GM10847 (cell line): ENCODE results near the gene PTPRS.
A peak's percentile ranks its signal among the peaks of the same experiment; 100 is the strongest.

Source experiments
- POLR2A ChIP-seq: IDR thresholded peaks from 2 replicates; pipeline ENCODE4 v1.6.1; 2011; ENCODE audit not compliant: insufficient read length; ENCODE audit errors: extremely low read depth

PTPRS gene

DNA sequence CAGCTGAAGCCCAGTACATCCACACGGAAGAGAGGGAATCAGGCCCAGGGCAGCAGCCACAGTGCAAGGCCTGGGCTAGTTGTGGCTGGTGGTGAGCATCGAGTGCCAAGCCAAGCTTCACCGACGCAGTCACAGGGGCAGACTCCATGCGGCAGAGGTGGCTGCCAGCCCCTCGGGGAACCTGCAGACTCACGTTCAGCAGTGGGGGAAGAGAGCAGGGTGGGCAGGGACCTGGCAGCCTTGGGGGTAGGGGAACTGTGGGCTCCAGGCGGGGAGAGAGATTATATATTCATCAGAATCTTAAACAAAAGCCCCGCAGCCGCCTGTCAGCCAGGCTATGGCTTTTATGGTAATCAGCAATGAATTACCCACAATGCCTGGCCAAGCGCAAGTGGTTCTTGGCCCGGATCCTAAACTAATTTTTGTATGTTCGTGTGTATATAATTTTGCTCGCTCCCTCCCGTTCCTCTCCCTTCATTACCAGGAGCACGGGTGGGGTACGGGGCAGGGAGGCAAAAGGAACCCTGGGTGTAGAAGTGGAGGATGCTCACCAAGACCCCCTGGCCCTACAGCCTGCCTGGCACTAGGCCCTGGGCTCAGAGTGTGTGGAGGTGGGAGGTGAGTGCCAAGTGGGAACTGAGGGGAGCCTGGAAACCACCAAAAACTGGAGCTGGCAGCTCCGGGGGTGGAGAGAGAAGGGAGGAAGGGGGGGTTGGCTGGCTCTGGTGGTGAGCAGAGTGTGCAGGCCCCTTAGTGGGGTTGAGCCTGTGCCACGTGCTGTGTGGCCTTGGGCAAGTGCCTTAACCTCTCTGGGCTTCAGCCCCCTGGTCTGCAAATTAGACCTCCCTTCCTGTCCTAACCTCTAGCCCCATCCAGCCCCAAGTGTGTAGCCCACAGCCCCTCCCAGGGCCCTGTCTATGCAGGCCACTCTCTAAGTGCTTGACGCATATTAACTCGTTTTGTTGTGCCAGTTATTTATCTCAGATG lies 31.9 kb downstream of the PTPRS start:
- TF ChIP-seq POLR2A, result no peak

DNA sequence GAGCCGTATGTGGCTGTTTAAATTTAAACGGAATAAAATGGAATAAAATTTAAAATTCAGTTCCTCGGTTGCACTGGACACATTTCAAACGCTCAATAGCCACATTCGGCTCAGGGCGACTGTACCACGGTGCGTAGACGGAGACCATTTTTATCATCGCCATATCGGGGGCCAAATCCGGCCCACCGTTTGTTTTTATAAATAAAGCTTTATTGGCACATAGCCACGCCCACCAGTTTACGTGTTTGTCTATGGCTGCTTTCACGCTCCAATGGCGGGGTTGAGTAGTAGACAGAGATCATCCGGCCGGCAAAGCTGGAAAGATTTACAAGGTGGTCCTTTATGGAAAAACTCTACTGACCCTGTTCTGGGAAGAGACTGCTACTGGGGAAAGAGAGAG lies 33.0 kb downstream of the PTPRS start:
- no peak for TF ChIP-seq POLR2A

DNA sequence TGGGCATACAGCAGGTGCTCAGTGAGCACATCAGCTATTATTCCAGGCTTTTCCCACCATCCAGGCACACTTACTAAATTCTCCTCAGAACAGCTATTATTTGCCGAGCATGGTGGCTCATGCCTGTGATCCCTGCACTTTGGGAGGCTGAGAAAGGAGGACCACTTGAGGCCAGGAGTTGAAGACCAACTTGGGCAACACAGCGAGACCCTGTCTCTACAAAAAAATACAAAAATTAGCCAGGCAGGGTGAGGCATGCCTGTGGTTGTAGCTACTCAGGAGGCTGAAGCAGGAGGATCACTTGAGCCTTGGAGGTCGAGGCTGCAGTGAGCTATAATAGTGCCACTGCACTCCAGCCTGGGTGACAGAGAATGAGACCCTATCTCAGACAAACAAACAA lies 35.4 kb downstream of the PTPRS start:
- TF ChIP-seq POLR2A, result no peak

DNA sequence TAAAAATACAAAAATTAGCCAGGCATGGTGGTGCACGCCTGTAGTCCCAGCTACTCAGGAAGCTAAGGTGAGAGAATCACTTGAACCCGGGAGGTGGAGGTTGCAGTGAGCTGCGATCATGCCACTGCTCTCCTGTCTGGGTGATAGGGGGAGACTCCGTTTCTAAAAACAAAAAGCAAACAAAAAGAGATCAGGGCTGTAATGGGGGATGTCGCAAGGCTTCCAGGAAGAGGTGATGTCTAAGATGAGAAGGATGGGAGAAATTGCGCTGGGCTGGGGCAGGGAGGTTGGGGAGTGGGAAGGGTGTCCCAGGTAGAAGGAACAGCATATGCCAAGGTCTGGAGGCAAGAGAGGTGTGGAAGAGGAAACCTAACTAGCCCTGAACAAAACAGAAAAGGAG lies 36.1 kb downstream of the PTPRS start:
- no peak for TF ChIP-seq POLR2A

DNA sequence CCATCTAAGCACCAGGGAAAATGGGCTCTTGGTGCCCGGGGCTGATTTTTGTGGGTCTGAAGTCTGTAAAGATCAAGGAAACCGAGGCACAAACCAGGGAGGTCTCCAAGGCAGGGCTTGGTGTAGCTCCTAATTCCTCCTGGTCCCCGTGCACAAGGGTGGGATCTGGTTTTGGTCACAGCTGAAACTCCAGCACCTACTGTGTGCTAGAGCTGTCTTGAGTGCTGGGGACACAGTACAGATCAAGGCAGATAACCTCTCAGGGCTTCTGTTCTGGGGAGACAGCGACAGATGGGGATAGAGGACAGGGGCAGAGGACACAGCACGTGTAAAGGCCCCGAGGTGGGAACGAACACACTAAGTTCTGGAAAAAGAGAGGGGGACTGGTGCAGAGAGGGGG lies 37.4 kb downstream of the PTPRS start:
- no peak for TF ChIP-seq POLR2A

DNA sequence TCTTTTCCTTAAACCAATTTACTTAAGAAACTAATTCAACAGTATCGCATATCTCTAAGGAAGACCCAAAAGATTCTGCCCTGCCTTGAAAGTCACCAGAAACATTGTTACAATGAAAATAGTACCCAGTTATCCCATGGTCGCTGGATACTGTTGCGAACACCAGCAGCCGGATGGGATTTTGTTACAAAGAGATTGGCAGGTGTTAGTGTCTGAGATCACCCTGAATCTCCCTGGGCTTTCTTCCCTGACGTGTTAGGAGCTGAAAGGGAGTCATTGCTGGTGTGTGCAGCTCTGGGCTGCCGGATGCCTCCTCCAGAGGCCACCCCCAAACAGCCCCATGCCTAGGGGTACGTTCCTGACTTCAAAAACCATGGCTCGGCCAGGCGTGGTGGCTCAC lies 38.2 kb downstream of the PTPRS start:
- no peak for TF ChIP-seq POLR2A

DNA sequence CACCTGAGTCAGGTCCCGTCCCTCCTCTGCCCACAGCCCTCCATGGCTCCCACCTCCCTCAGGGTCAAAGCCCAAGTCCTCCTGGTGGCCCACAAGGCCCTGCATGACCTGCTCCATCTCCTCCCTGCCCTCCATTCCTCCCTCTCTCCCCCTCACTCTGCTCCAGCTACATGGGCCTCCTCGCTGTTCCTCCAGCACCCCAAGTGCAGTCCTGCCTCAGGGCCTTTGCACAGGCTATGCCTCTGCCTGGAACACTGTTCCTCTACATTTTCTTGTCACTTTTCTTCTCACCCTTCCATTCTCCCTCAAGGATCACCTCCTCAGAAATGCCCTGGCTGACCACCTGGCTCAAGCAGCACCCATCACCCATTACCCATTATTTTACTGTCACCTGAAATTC lies 41.5 kb downstream of the PTPRS start:
- no peak for TF ChIP-seq POLR2A

DNA sequence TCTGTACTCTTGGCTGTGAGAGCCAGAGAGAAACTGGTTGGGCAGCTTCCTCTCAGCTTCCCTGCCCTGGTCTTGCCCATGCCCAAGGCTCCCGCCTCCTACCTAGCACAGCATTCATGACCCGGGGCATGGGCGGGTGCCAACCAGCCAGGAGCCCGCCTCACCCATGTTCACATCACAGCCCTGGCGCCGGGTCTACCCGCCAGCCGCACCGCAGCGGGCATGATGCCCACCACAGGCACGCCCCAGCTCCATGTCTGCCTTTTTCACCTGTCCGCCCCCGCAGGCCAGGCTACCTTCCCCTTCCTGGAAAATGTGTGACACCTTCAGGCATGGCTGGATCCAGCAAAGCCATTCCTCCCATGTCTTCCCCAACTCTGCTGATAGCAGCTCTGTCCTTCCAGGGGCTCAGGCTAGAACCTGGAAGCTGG lies 42.1 kb downstream of the PTPRS start:
- no peak for TF ChIP-seq POLR2A

DNA sequence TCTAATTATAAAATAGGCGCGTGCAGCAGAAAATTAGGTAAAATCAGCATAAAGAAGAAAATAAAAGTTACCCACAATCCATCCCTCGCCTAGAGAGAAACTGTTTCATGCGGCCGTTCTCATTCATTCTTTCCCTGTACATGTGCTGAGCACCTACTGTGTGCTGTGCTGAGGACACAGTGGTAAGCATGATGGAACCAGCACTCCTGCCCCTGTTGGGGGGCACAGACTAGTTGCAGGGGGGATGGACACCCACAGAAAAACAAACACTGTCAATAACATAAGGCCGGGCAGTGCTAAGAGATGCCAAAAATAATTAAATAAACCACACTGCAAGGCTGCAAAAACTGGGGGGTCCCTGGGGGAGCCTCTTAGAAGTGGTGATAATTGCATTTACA lies 43.3 kb downstream of the PTPRS start:
- TF ChIP-seq POLR2A, result no peak

DNA sequence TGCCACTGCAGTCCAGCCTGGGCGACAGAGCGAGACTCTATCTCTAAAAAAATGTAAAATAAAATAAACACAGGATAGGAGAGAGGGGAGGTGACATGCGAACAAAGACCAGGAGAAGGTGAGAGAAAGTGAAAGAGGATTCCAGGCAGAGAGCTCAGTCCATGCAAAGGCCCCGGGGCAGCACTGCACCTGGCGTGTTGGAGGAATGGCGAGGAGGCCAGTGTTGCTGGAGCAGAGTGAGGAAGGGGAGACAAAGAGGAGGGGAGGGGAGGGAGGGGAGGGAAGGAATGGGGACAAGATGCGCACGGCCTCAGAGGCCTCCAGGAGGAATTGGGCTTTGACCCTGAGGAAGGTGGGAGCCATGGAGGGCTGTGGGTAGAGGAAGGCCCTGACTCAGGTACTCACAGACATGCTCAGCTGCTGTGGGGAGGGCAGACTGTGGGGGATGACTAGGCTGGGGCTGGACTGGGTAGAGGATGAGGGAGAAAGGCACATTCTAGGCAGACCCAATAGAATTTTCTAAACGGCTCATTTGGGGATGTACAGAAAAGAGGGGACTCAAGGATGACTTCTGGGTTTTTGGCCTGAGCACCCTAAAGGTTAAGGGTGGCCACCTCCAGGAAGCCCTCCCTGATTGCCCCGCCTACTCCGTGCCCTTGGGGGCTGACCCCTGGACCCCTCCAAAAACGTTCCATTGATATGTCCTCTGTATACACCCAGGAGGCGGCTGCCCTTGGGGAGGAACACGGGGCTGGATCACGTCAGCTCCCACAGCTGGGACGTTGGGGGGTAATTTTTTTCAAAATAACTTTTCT lies 43.9 kb downstream of the PTPRS start:
- no peak for TF ChIP-seq POLR2A

DNA sequence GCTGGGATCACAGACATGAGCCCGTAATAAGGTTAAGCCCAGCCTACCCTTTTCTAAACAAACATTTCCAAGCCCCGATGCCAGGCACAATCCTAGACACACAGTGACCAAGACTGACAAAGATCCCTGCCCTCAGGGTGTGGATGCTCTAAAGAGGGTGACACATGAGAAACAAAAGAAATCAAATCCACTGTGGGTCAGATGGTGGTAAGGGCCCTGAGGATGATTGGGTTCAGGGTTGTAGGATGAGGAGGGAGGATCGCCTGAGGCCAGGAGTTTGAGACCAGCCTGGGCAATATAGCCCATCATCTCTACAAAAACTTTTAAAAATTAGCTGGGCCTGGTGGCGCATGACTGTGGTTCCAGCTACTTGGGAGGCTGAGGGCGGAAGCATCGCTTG lies 44.6 kb downstream of the PTPRS start:
- no peak for TF ChIP-seq POLR2A

DNA sequence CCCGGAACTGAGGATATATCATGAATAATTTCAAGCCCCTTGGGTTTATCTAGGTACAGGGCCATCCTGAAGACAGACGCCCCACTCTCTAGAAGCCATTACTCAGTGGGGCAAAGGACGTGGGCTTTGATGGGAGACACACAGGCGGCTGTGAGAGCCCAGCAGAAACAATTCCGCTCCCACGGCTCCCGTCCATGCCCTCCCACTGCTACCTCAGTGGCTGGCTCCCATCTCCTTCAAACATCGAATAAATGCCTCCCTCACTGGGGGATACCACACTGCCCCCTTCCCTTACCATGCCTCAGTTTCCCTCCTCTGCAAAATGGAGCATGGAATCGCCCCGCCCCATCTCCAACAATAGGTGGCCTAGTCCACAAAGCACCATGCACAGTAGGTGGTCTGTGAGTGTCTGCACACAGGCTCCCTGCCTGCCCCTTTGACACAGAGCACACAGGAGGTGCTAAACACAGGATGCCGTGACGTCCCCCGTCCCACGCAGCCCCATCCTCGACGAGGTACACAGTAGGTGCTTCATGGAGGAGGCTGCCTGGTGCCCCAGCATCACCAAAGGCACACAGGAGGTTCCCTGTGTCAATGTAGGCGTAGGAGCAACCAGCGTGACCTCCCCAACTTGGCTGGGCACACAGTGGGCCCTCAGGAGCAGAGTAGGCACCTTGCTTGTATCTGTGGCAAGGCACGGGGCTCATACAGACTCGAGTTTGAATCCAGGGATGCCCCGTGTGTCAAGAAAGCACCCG lies 46.0 kb downstream of the PTPRS start:
- TF ChIP-seq POLR2A, result no peak

DNA sequence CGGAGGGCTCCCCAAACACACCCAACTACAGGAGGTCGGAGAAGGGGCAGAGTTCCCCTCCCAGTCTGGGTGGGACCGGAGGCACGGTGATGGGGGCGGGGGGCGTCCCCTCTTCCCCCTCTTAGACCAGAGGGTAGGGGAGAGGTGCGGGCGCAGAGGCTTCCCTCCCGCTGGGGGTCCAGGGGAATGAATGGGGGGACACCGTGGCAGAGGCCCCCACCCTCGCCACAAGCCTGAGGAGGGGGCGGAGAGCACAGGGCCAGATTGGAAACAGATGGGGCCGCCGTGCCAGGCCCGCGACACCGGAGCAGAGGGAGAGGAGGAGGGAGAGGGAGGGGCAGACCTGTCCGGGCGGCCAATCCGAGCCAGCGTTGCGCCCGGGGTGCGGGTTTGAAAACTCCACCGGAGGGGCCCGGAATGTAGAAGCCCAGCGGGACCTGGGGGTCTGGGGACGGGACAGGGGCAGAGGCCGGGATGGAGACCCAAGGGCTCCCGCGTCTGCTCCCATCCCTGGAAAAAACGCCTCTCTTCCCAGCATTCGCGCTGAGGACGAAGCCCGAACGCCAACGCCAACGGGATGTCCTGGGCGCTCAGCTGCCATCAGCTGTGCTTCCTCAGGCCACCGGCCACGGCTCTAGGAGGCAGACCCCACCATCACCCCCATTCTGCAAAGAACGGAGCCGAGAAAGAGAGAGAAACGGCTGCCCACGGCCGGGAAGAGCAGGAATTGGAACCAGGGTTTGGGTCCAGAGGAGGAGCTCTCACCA lies 46.8 kb downstream of the PTPRS start:
- no peak for TF ChIP-seq POLR2A

DNA sequence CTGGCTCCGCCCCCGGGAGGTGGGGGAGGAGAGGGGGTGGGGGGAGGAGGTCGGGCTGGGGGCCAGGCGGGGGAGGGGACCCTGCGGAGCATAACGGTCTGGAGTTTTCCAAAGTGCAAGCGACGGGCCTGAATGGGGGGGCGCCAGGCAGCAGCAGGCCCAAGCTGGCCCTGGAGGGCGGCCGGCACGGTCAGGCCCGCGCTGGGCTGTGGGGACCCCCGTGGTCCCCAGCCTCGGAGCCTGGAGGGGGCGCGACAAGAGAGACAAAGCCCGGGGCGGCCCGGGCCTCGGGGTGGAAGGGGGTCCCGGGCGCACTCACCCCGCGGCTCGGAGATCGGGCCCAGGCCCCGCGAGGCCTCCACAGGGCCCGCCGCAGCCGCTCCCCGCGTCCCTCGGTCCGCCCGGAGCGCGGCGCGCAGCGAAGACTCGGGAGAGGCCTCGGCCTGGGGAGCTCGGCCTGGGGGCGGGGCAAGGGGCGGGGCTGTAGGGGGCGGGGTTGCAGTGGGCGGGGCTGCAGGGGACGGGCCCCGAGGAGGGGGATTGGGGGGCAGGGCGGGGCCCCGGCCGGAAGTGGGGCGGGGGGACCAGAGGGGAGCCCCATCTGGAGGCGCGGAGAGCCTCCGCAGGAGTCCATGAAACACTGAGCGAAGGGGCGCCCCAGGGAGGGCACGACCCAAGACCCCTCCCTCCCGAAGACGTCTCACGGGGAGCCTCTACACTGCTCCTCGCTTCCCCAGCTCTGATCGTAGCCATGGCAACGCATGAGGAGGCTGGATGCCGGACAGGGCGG lies 47.6 kb downstream of the PTPRS start:
- peak; percentile 14 for TF ChIP-seq POLR2A
